ENCODE results near the gene ZFAND3. TPM values are rescaled to one million over a fixed set of nuclear protein-coding genes. Genes with fewer than 3 reads are reported as not detected.
A peak's percentile ranks its signal among the peaks of the same experiment; 100 is the strongest.
"Not testable (repeated sequence)": the region's sequence is repeated elsewhere in the genome, so short reads cannot be mapped to it uniquely, and the experiment has no call there.

The ZFAND3 gene
- polyA plus RNA-seq, 3 donors = 11.5 to 21.1 (median 11.7) TPM

- no peak overlapping the region for H3K4me3 Mint-ChIP-seq
- Histone ChIP-seq H3K27ac (ENCODE audit: low read depth in 1 of 2, low read length in 2 of 2) (peak overlapping the region in 1 of 2 donors; percentile 9), H3K4me2 (replicated peaks; ENCODE audit: extremely low read depth, low read length, poor library complexity, severe bottlenecking) (no peak overlapping the region), H3K9me3 (replicated peaks in 1 of 2; ENCODE audit: control insufficient read depth in 1 of 2, insufficient read depth in 1 of 2, low read length in 2 of 2) (no peaks in the 10 kb centered on the region), H3K79me2 (ENCODE audit: insufficient read depth, low read length) (peaks cover 90% of the 10 kb centered on the region), H2AFZ (ENCODE audit: insufficient read depth, low read depth, low read length, poor library complexity, severe bottlenecking) (no peak overlapping the region), H3K36me3 (replicated peaks in 1 of 2; ENCODE audit: control insufficient read depth in 1 of 2, insufficient read depth in 2 of 2, low read length in 2 of 2) (no peaks in the 10 kb centered on the region), H3K4me1 (ENCODE audit: control insufficient read depth in 1 of 2, insufficient read depth in 2 of 2, low read length in 2 of 2) (peaks cover 18 to 29% of the 10 kb centered on the region in 2 donors), H4K20me1 (ENCODE audit: insufficient read depth, low read length) (peaks cover 100% of the 10 kb centered on the region), H3K9ac (ENCODE audit: insufficient read depth, low read length, poor library complexity, severe bottlenecking) (no peak overlapping the region), H3K27me3 (ENCODE audit: control insufficient read depth in 2 of 2, insufficient read depth in 2 of 2, low read length in 2 of 2) (no peaks in the 10 kb centered on the region), H3K4me3 (replicated peaks in 1 of 3; ENCODE audit: low read depth in 2 of 3, low read length in 3 of 3) (no peak overlapping the region)
- H3K4me1 Mint-ChIP-seq = peaks cover 59% of the 10 kb centered on the region
- H3K9me3 Mint-ChIP-seq = no peaks in the 10 kb centered on the region
- intact Hi-C loops (cut with micrococcal nuclease) = loop anchor here in 1 of 2 donors (2.0 kb wide), 1 partner anchor 13 kb away; no protein-coding TSS in a partner anchor
- H3K27ac Mint-ChIP-seq = peak overlapping the region in 4 of 7 donors; percentile 14 to 72 (median 38)
- no peak for TF ChIP-seq CTCF (IDR thresholded peaks at IDR 0.05)
- peaks cover 0 to 4% of the 10 kb centered on the region in 2 donors for H3K36me3 Mint-ChIP-seq
- 96% methylated on average over 4 of the region's 7 CpGs for WGBS (ENCODE audit: insufficient coverage)
- DNase-seq = no peak
- no peaks in the 10 kb centered on the region for H3K27me3 Mint-ChIP-seq (ENCODE audit: low read depth in 3 of 3)
Measured at GRCh38 chr6:37878150-37878710, 58.7 kb downstream of the ZFAND3 start.

GRCh38 chr6:37880602-37881001 lies 61.1 kb downstream of the ZFAND3 start:
- no CpG with 5 or more reads among the region's 5 CpGs for WGBS (ENCODE audit: insufficient coverage)
- H3K4me3 ChIP-seq (replicated peaks in 1 of 3; ENCODE audit: low read depth in 2 of 3, low read length in 3 of 3); H3K27me3 Mint-ChIP-seq (ENCODE audit: low read depth in 3 of 3); H3K4me2 ChIP-seq (replicated peaks; ENCODE audit: extremely low read depth, low read length, poor library complexity, severe bottlenecking); H3K27me3 ChIP-seq (ENCODE audit: control insufficient read depth in 2 of 2, insufficient read depth in 2 of 2, low read length in 2 of 2); DNase-seq; H3K4me3 Mint-ChIP-seq; H3K9ac ChIP-seq (ENCODE audit: insufficient read depth, low read length, poor library complexity, severe bottlenecking); H3K27ac ChIP-seq (ENCODE audit: low read depth in 1 of 2, low read length in 2 of 2); H3K9me3 ChIP-seq (replicated peaks in 1 of 2; ENCODE audit: control insufficient read depth in 1 of 2, insufficient read depth in 1 of 2, low read length in 2 of 2); H3K9me3 Mint-ChIP-seq; H3K36me3 Mint-ChIP-seq; H3K36me3 ChIP-seq (replicated peaks in 1 of 2; ENCODE audit: control insufficient read depth in 1 of 2, insufficient read depth in 2 of 2, low read length in 2 of 2); H2AFZ ChIP-seq (ENCODE audit: insufficient read depth, low read depth, low read length, poor library complexity, severe bottlenecking); intact Hi-C loops (cut with micrococcal nuclease): not testable (repeated sequence)
- peak overlapping the region in 1 of 7 donors; percentile 47 for H3K27ac Mint-ChIP-seq
- peaks cover 95% of the 10 kb centered on the region for H3K79me2 ChIP-seq (ENCODE audit: insufficient read depth, low read length)
- peaks cover 50% of the 10 kb centered on the region for H3K4me1 Mint-ChIP-seq
- H4K20me1 ChIP-seq (ENCODE audit: insufficient read depth, low read length) = peaks cover 100% of the 10 kb centered on the region
- H3K4me1 ChIP-seq (ENCODE audit: control insufficient read depth in 1 of 2, insufficient read depth in 2 of 2, low read length in 2 of 2) = peaks cover 13 to 18% of the 10 kb centered on the region in 2 donors

All from CD14-positive monocyte (primary cell).